ENCODE results near the gene MAML3. TPM values are rescaled to one million over a fixed set of nuclear protein-coding genes. Genes with fewer than 3 reads are reported as not detected.

Gene MAML3
- total RNA-seq, 4 donors from 2014 or later, result 18.2 to 42.7 (median 28.6) TPM

GRCh38 chr4:139961344-139961946 is 192.5 kb downstream of the MAML3 start:
- Histone ChIP-seq H3K27ac (no peak overlapping the region), H3K9me3 (no peaks in the 10 kb centered on the region), H3K4me1 (peaks cover 41% of the 10 kb centered on the region), H3K4me3 (no peak overlapping the region), H3K36me3 (no peaks in the 10 kb centered on the region), H3K27me3 (no peaks in the 10 kb centered on the region)
- WGBS, result 63% methylated on average over 6 of the region's 6 CpGs
- no peak for DNase-seq (ENCODE audit: low spot score in 2 of 2)
- TF ChIP-seq CTCF (IDR thresholded peaks at IDR 0.05), result no peak
- TF ChIP-seq POLR2A (IDR thresholded peaks at IDR 0.05), result no peak
- TF ChIP-seq EP300 (IDR thresholded peaks at IDR 0.05), result no peak
- no peak for TF ChIP-seq POLR2AphosphoS5 (IDR thresholded peaks at IDR 0.05)

DNA sequence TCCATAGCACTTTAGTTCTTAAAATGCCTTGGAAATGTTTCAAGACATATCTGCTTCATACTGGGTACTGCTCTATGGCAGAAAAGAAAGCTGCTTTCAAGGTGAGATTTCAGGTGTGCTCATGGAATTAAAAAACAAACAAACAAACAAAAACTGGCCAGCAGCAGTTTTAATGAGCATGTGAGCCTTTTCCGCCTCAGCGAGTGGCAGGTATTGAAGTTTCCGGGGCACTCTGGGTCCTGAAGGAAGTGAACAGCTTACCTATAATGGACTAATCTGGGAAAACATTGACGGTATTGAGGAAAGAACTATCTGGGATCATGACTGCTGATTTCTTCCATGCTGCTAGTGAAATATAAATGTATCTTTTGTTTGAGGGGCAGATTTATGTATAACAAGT is 194.6 kb downstream of the MAML3 start:
- no peak for DNase-seq (ENCODE audit: low spot score in 2 of 2)
- H3K4me3 ChIP-seq, result no peak overlapping the region
- TF ChIP-seq EP300 (IDR thresholded peaks at IDR 0.05) (no peak), POLR2A (IDR thresholded peaks at IDR 0.05) (no peak), CTCF (IDR thresholded peaks at IDR 0.05) (no peak), POLR2AphosphoS5 (IDR thresholded peaks at IDR 0.05) (no peak)
- peaks cover 32% of the 10 kb centered on the region for H3K4me1 ChIP-seq
- WGBS, result 94% methylated on average over 4 of the region's 4 CpGs
- no peaks in the 10 kb centered on the region for H3K36me3 ChIP-seq
- no peaks in the 10 kb centered on the region for H3K9me3 ChIP-seq
- H3K27me3 ChIP-seq, result no peaks in the 10 kb centered on the region
- H3K27ac ChIP-seq, result no peak overlapping the region

- Histone ChIP-seq H3K36me3 (no peaks in the 10 kb centered on the region), H3K9me3 (no peaks in the 10 kb centered on the region), H3K27me3 (no peaks in the 10 kb centered on the region), H3K27ac (no peak overlapping the region), H3K4me3 (no peak overlapping the region), H3K4me1 (peaks cover 31% of the 10 kb centered on the region)
- WGBS, result 84% methylated on average over 3 of the region's 3 CpGs
- DNase-seq (ENCODE audit: low spot score in 2 of 2), result no peak
- TF ChIP-seq POLR2A (IDR thresholded peaks at IDR 0.05), result no peak
- TF ChIP-seq EP300 (IDR thresholded peaks at IDR 0.05), result no peak
- no peak for TF ChIP-seq CTCF (IDR thresholded peaks at IDR 0.05)
- no peak for TF ChIP-seq POLR2AphosphoS5 (IDR thresholded peaks at IDR 0.05)
These were observed 195.3 kb downstream of the MAML3 start for GRCh38 chr4:139958739-139959098.

- Histone ChIP-seq H3K27ac (no peak overlapping the region), H3K27me3 (no peaks in the 10 kb centered on the region), H3K9me3 (no peaks in the 10 kb centered on the region), H3K4me3 (no peak overlapping the region), H3K4me1 (peaks cover 31% of the 10 kb centered on the region), H3K36me3 (no peaks in the 10 kb centered on the region)
- 66% methylated on average over 4 of the region's 4 CpGs for WGBS
- DNase-seq (ENCODE audit: low spot score in 2 of 2), result no peak
- no peak for TF ChIP-seq POLR2AphosphoS5 (IDR thresholded peaks at IDR 0.05)
- TF ChIP-seq CTCF (IDR thresholded peaks at IDR 0.05), result no peak
- TF ChIP-seq POLR2A (IDR thresholded peaks at IDR 0.05), result no peak
- TF ChIP-seq EP300 (IDR thresholded peaks at IDR 0.05), result no peak
These were observed 195.8 kb downstream of the MAML3 start for GRCh38 chr4:139957986-139958738.

- DNase-seq (ENCODE audit: low spot score in 2 of 2), result no peak
- Histone ChIP-seq H3K36me3 (no peaks in the 10 kb centered on the region), H3K9me3 (no peaks in the 10 kb centered on the region), H3K27me3 (no peaks in the 10 kb centered on the region), H3K4me3 (no peak overlapping the region), H3K27ac (no peak overlapping the region), H3K4me1 (peaks cover 26% of the 10 kb centered on the region)
- WGBS, result 85% methylated on average over 2 of the region's 2 CpGs
- TF ChIP-seq EP300 (IDR thresholded peaks at IDR 0.05) (no peak), POLR2AphosphoS5 (IDR thresholded peaks at IDR 0.05) (no peak), POLR2A (IDR thresholded peaks at IDR 0.05) (no peak), CTCF (IDR thresholded peaks at IDR 0.05) (no peak)
These were observed 196.9 kb downstream of the MAML3 start for GRCh38 chr4:139957065-139957464.

Measured in suprapubic skin (tissue), 4 donors.